K562 (cell line): ENCODE data around the gene RPL21. TPM values are rescaled to one million over a fixed set of nuclear protein-coding genes. Genes with fewer than 3 reads are reported as not detected.

Experiments
- ATAC-seq: fragments of 200-7000 bp; cut with Tn5 transposase; 3 replicates; pipeline ENCODE4 v1.9.1; 2020; ENCODE audit warnings: moderate library complexity
- BruUV-seq: library from RNA; stranded (reverse); fragments of 400-500 nt; replicated peaks from 2 replicates; lab custom pipeline; 2021; lab: Mats Ljungman, UMichigan
- CTCF ChIA-PET: fragments of 300-600 bp; formaldehyde crosslinking; extraction: SDS; loops from one replicate; lab custom pipeline; 2021; ENCODE audit warnings: low intra/inter-chr PET ratio; lab: Yijun Ruan, JAX
- POLR2A ChIA-PET: fragments of 300-600, 350-650 bp; sonication (Branson Sonifier 250); formaldehyde crosslinking; extraction: SDS; loops from one replicate; lab custom pipeline; 2021; ENCODE audit warnings: antibody characterized with exemption, inconsistent platforms; lab: Yijun Ruan, JAX
- DNase-seq, 4 experiments: peaks; one replicate each; pipeline versions ENCODE4 v3.0.0 to v3.0.0-alpha.2; 2011 to 2018; ENCODE audit warnings: low spot score in 3 of 4, mixed read lengths in 3 of 4; ENCODE audit errors: extremely low read depth in 1 of 4
- FAIRE-seq: peaks from 2 replicates; lab custom pipeline; 2011; peaks lifted over from hg19 to GRCh38; lab: Jason Lieb, UNC
- H2AFZ ChIP-seq: 2 replicates; pipeline ENCODE4 v1.6.0; 2011; ENCODE audit warnings: low read depth, low read length, control low read depth, inconsistent platforms
- H3K27ac ChIP-seq: fragments of 200-600 bp; 3 replicates; pipeline ENCODE4 v1.8.0; 2011; ENCODE audit warnings: low read depth, mild to moderate bottlenecking, control low read depth, inconsistent platforms, low read length, moderate library complexity, mixed read lengths; ENCODE audit errors: extremely low read depth
- H3K27me3 ChIP-seq, 2 experiments: fragments of 300-600 bp in 1 of 2; 2 replicates in 1 of 2; 3 replicates in 1 of 2; pipeline versions ENCODE4 v1.6.0 to v1.8.0; 2011; ENCODE audit warnings: inconsistent platforms in 2 of 2, low read length in 2 of 2, mild to moderate bottlenecking in 1 of 2, mixed read lengths in 1 of 2, moderate library complexity in 1 of 2; ENCODE audit not compliant: control insufficient read depth in 2 of 2, insufficient read depth in 2 of 2
- H3K36me3 ChIP-seq: fragments of 300-600 bp; 3 replicates; pipeline ENCODE4 v1.8.0; 2011; ENCODE audit warnings: mild to moderate bottlenecking, low read length, inconsistent platforms; ENCODE audit not compliant: control insufficient read depth, insufficient read depth
- H3K4me1 ChIP-seq, 2 experiments: fragments of 200-600 bp in 1 of 2; replicated peaks in 1 of 2; 2 replicates in 1 of 2; 3 replicates in 1 of 2; pipeline versions ENCODE4 v1.5.1 to v1.8.0; 2011; ENCODE audit warnings: inconsistent platforms in 2 of 2, low read length in 2 of 2, mild to moderate bottlenecking in 1 of 2, mixed read lengths in 1 of 2, moderate library complexity in 1 of 2; ENCODE audit not compliant: control insufficient read depth in 2 of 2, insufficient read depth in 2 of 2
- H3K4me2 ChIP-seq: 2 replicates; pipeline ENCODE4 v1.6.1; 2011; ENCODE audit warnings: low read length, control low read depth, inconsistent platforms, mixed read lengths; ENCODE audit not compliant: insufficient read depth
- H3K4me3 ChIP-seq: fragments of 200-600 bp; sonication (generic), shearing (Covaris generic); 2 replicates; pipeline ENCODE4 v1.5.1; 2016; ENCODE audit warnings: control low read depth, inconsistent platforms
- H3K79me2 ChIP-seq: fragments of 200-600 bp; 3 replicates; pipeline ENCODE4 v1.8.0; 2011; ENCODE audit warnings: low read length, inconsistent platforms; ENCODE audit not compliant: control insufficient read depth, insufficient read depth
- H3K9ac ChIP-seq, 2 experiments: 2 replicates each; pipeline versions ENCODE4 v1.6.0 to v1.6.1; 2011; ENCODE audit warnings: low read depth in 2 of 2, low read length in 2 of 2, control low read depth in 1 of 2, inconsistent platforms in 1 of 2, mild to moderate bottlenecking in 1 of 2, mixed read lengths in 1 of 2; ENCODE audit not compliant: insufficient read depth in 1 of 2
- H3K9me1 ChIP-seq: one replicate; pipeline ENCODE4 v1.6.0; 2011; ENCODE audit warnings: inconsistent platforms, mild to moderate bottlenecking, low read length, moderate library complexity; ENCODE audit not compliant: control insufficient read depth, insufficient read depth
- H3K9me3 ChIP-seq: replicated peaks from 2 replicates; pipeline ENCODE4 v1.5.1; 2011; ENCODE audit warnings: low read depth, low read length, inconsistent platforms; ENCODE audit not compliant: control insufficient read depth, insufficient read depth
- H4K20me1 ChIP-seq: replicated peaks from 2 replicates; pipeline ENCODE4 v1.6.1; 2011; ENCODE audit warnings: low read length, inconsistent platforms, mixed read lengths; ENCODE audit not compliant: control insufficient read depth, insufficient read depth
- ARID1B ChIP-seq: fragments of 450-650 bp; IDR thresholded peaks from 2 replicates; pipeline ENCODE4 v1.6.1; 2016; ENCODE audit warnings: antibody characterized with exemption, mild to moderate bottlenecking, inconsistent platforms
- BHLHE40 ChIP-seq: IDR thresholded peaks from 2 replicates; pipeline ENCODE4 v1.6.1; 2011; ENCODE audit warnings: low read length, improper control_type of control experiment
- EGR1 ChIP-seq: fragments of 450-650 bp; conservative IDR thresholded peaks from 2 replicates; pipeline ENCODE4 v1.6.1; 2017; ENCODE audit warnings: mild to moderate bottlenecking
- FOSL1 ChIP-seq: fragments of 200-800 bp; sonication (Bioruptor generic); conservative IDR thresholded peaks from 2 replicates; pipeline ENCODE4 v1.6.1; 2016; ENCODE audit warnings: missing genetic modification characterization, missing compliant biosample characterization
- SAFB ChIP-seq: fragments of 200-400 bp; formaldehyde crosslinking; IDR thresholded peaks from 2 replicates; pipeline ENCODE4 v1.6.1; 2017; ENCODE audit warnings: low read depth, low read length, borderline replicate concordance
- SOX6 ChIP-seq: fragments of 450-650 bp; IDR thresholded peaks from 2 replicates; pipeline ENCODE4 v1.6.1; 2014; ENCODE audit warnings: mild to moderate bottlenecking
- WGBS: fragments of 100-300 bp; shearing (Covaris generic); methylation state at CpG from one replicate; pipeline ENCODE4 v1.1.6; 2016; ENCODE audit warnings: low coverage, mixed read lengths; ENCODE audit not compliant: insufficient coverage; ENCODE audit errors: missing lambda C conversion rate; 5-methylcytosine and 5-hydroxymethylcytosine counted together
- in situ Hi-C: fragments of 300-500 bp; cut with MboI; formaldehyde crosslinking; loops from 4 replicates; pipeline ENCODE4 v1.15.0; 2018; ENCODE audit warnings: inconsistent platforms, mixed read lengths
- intact Hi-C: fragments of 100-400 bp; cut with micrococcal nuclease; formaldehyde crosslinking; loops from 2 replicates; pipeline ENCODE4 v1.14.2; 2022
- polyA plus RNA-seq, 8 experiments: library from polyadenylated mRNA; depleted of rRNA in 4 of 8; stranded (reverse) in 5 of 8; unstranded in 3 of 8; fragments of >200 nt; fragmentation: Nextera tagmentation in 2 of 8; fragmentation: Illumina TruSeq in 1 of 8; extraction: Ambion mirVana in 2 of 8; extraction: Trizol in 1 of 8; gene quantifications; 2 replicates each; pipeline versions ENCODE4 v1.2.1 to v1.2.3, GENCODE V29; 2011 to 2014; ENCODE audit warnings: inconsistent platforms in 1 of 8, missing spikeins in 1 of 8
- total RNA-seq, 7 experiments: library from RNA; depleted of rRNA in 6 of 7; stranded (reverse); fragments of >200 nt in 6 of 7; fragmentation: Illumina TruSeq in 2 of 7; extraction: Trizol in 2 of 7; gene quantifications; 2 replicates each; pipeline versions ENCODE4 v1.2.1 to v1.2.3, GENCODE V29; 2011 to 2021; ENCODE audit warnings: low replicate concordance in 1 of 7
- TF ChIP-seq, protein P1 (sequence below), 2 experiments: fragments of 450-650 bp; conservative IDR thresholded peaks; 2 replicates each; pipeline ENCODE4 v1.6.1; 2017; ENCODE audit warnings: mild to moderate bottlenecking in 2 of 2, moderate library complexity in 2 of 2
- TF ChIP-seq, protein P2 (sequence below), 2 experiments: fragments of 450-650 bp; formaldehyde crosslinking in 1 of 2; IDR thresholded peaks; 2 replicates each; pipeline versions ENCODE4 v1.4.0 to v1.6.1; 2014 to 2020; ENCODE audit warnings: mild to moderate bottlenecking in 2 of 2, borderline replicate concordance in 1 of 2, low read depth in 1 of 2

Gene RPL21
- total and polyA plus RNA-seq, 9 of the 15 experiments (the other 6 are each of a cell fraction or from before 2014, with no cell fraction given): 622 to 4,203 (median 1,676) TPM

DNA sequence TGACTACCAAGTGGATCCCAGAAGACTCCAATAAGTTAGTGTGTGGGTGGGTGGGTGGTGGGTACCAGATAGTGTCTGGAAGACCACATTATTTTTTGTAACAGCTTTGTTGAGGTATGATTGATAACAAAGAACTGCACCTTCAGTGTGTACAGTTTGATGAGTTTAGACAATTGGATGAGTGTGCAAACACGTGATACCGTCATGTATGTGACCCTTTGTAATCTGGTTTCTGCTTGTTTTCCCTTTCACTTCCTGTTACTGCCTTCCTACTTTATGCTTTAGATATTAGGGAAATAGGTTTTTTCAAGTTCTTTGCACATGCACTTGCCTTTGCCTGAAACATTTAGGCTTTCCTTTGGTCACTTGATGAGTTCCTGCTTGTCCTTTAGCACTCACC is 8.5 kb downstream of the RPL21 start:
- ChIA-PET POLR2A (interaction anchor here (1.2 kb wide), 1 partner anchor 59 kb away, joined by 3 read pairs; no protein-coding TSS in a partner anchor), CTCF (no interaction called here)
- Histone ChIP-seq H3K4me2 (no peak overlapping the region), H3K4me1 (peaks cover 0 to 7% of the 10 kb centered on the region in 2 experiments; a peak in 3 of 5 replicates), H2AFZ (no peak overlapping the region), H3K79me2 (peaks cover 11% of the 10 kb centered on the region), H3K9me1 (no peaks in the 10 kb centered on the region), H3K36me3 (peaks cover 45% of the 10 kb centered on the region), H3K27ac (peak overlapping the region; percentile 60; the same call in 1 of the 3 replicates), H3K9me3 (no peaks in the 10 kb centered on the region), H4K20me1 (peaks cover 11% of the 10 kb centered on the region; the same call in 1 of the 2 replicates), H3K27me3 (no peaks in the 10 kb centered on the region), H3K9ac (no peak overlapping the region), H3K4me3 (no peak overlapping the region)
- WGBS: 16% methylated on average over 2 of the region's 2 CpGs
- peak; percentile 17; the same call in 2 of the 3 replicates for ATAC-seq
- intact Hi-C loops: no loop called here
- DNase-seq: no peak
- BruUV-seq: no TSS peak
- in situ Hi-C loops: no loop called here
- peak; percentile 57 for FAIRE-seq
- TF ChIP-seq FOSL1 (tag): no peak
- TF ChIP-seq, protein P1, sequence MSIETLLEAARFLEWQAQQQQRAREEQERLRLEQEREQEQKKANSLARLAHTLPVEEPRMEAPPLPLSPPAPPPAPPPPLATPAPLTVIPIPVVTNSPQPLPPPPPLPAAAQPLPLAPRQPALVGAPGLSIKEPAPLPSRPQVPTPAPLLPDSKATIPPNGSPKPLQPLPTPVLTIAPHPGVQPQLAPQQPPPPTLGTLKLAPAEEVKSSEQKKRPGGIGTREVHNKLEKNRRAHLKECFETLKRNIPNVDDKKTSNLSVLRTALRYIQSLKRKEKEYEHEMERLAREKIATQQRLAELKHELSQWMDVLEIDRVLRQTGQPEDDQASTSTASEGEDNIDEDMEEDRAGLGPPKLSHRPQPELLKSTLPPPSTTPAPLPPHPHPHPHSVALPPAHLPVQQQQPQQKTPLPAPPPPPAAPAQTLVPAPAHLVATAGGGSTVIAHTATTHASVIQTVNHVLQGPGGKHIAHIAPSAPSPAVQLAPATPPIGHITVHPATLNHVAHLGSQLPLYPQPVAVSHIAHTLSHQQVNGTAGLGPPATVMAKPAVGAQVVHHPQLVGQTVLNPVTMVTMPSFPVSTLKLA (conservative IDR thresholded peaks at IDR 0.05): no peak
- TF ChIP-seq EGR1: peak; percentile 52
- TF ChIP-seq SOX6: peak; percentile 68
- TF ChIP-seq SAFB: no peak
- TF ChIP-seq, protein P2, sequence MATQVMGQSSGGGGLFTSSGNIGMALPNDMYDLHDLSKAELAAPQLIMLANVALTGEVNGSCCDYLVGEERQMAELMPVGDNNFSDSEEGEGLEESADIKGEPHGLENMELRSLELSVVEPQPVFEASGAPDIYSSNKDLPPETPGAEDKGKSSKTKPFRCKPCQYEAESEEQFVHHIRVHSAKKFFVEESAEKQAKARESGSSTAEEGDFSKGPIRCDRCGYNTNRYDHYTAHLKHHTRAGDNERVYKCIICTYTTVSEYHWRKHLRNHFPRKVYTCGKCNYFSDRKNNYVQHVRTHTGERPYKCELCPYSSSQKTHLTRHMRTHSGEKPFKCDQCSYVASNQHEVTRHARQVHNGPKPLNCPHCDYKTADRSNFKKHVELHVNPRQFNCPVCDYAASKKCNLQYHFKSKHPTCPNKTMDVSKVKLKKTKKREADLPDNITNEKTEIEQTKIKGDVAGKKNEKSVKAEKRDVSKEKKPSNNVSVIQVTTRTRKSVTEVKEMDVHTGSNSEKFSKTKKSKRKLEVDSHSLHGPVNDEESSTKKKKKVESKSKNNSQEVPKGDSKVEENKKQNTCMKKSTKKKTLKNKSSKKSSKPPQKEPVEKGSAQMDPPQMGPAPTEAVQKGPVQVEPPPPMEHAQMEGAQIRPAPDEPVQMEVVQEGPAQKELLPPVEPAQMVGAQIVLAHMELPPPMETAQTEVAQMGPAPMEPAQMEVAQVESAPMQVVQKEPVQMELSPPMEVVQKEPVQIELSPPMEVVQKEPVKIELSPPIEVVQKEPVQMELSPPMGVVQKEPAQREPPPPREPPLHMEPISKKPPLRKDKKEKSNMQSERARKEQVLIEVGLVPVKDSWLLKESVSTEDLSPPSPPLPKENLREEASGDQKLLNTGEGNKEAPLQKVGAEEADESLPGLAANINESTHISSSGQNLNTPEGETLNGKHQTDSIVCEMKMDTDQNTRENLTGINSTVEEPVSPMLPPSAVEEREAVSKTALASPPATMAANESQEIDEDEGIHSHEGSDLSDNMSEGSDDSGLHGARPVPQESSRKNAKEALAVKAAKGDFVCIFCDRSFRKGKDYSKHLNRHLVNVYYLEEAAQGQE (IDR thresholded peaks at IDR 0.05; ENCODE audit: borderline replicate concordance): peak; percentile 37
- TF ChIP-seq, protein P2 (CRISPR knock-in tag; IDR thresholded peaks at IDR 0.05; ENCODE audit: low read depth): no peak
- TF ChIP-seq BHLHE40: 0 out of 2 replicates have a peak, but pooled peaks have one; percentile 23
- TF ChIP-seq ARID1B: 0 out of 2 replicates have a peak, but pooled peaks have one; percentile 19
